Measurements from ENCODE around the gene IRF4.

Gene IRF4

GRCh38 chr6:353642-354614, 37.6 kb upstream of the IRF4 start:
- no peak for DNase-seq

DNA sequence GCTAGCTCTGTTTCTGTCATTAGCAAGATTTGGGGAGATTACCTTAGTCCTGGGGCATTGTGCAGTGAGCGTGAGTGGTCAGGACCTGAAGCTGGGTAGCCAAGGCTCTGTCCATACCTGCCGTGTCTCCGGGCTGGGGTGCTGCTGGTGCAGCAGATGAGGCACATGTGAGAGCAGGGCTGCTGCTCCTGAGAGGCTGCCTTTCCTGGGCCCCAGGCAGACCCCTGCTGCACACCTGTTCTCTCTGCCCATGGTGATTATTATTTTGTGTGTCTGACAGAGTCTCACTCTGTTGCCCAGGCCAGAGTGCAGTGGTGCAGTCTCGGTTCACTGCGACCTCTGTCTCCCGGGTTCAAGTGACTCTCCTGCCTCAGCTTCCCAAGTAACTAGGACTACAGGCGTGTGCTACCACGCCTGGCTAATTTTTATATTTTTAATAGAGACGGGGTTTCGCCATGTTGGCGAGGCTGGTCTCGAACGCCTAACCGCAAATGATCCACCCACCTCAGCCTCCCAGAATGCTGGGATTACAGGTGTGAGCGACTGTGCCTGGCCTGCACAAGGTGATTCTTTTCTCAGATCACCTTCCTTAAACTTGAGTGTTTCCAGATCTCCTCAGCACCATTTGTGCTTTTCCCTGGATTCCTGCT, 36.8 kb upstream of the IRF4 start:
- no peak for DNase-seq

DNA sequence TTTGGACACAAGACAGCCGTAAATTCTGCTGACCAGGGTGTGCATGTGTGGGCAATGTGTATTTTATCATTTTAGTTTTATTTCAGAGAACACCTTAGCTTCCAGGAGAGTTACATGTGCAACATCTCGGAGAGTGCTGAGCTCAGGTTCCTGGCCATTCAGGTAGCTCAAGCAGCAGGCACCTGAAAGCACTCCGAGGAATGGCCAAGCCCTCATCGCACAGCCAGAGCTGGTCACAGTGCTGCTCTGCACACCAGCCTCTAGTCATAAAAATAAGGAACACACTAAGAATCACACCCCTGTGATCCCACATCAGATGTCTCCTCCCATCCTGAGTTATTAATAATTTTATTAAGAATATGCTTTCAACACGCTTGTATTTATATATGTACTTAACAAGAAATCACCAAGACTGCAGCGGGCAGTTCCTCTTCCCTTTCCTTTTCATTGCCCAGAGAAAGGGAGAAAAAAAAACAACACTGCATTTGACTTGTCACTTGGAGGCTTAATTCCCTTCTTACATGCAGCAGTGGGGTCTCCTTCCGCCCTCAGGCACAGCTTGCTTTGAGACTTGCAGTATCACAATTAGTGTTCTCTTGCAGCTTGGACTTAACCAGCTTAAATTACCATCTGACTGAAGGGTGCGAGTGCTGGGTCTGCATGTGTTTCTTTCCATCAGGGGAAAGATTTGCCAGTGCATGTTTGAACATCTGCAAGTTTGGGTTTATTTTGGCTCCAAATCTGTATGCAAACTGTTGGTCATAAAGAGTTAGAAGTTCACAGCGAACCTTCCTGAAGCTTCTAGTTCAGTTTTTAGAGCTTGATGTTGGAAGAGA, 36.0 kb upstream of the IRF4 start:
- no peak for DNase-seq

GRCh38 chr6:356828-357251, 34.7 kb upstream of the IRF4 start:
- no peak for DNase-seq

GRCh38 chr6:357261-357790, 34.2 kb upstream of the IRF4 start:
- DNase-seq = no peak

DNA sequence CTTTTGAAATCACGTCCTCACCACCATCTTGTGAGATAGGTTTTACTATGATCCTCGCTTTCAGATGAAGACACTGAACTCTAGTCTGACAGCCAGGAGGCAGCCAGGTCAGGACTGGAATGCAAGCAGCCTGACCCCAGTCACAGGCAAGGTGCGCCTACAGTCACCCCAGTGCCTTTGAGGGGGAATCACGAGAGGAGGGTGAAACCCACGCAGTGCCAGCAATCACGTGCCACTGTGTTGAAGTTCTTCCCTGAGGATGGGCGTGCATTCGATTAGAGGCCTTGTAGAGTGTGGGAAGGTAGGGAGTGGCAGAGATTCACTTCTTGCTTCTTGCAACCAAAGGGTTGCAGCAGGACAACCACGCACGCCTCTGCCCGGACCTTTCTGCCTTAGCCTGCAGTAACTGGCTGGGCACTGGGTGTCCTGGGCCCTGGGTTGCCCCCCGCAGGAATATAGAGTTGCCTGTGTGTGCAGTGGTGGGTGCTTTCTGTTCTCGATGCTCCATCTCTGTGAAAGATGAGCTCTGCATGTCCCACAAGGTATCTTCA, 33.7 kb upstream of the IRF4 start:
- no peak for DNase-seq

GRCh38 chr6:358432-358831, 33.1 kb upstream of the IRF4 start:
- DNase-seq = no peak

- DNase-seq = no peak
These were observed 32.7 kb upstream of the IRF4 start for GRCh38 chr6:358847-359246.

DNA sequence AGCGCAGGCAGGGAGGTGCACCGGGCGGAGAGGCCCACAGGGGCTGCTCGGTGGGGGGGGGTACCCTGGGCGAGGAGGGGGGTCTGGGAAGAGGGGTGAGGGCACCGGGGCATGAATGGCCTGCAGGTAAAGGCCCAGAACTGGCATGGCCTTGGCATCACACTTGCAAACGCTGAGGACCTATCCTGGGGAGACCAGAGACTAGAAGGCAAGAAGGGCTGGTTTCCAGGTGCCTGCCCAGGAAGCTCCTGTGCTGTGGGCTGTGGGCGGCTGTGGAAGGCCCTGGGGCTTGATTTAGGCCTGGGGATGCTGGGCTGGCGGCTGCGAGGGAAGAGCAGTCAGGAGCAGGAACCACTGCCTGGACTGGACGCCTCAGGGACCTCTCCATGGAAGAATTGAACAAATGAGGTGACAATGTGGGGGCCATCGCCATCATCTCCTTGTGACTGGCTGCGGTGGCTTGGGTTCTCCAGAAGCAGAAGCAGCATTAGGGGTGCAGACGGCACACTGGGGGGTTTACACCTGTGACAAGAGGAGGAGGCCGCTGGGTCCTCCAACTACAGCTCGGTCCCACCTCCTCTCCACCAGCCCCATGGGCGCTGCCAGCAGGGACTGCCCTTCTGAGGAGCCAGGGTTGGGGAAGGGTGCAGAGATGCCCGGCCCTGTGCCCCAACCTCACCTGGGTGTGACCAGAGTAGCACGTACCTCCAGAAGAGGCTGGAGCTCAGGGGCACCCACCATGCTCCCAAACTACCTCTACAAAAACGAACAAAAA, 32.1 kb upstream of the IRF4 start:
- DNase-seq = no peak

DNA sequence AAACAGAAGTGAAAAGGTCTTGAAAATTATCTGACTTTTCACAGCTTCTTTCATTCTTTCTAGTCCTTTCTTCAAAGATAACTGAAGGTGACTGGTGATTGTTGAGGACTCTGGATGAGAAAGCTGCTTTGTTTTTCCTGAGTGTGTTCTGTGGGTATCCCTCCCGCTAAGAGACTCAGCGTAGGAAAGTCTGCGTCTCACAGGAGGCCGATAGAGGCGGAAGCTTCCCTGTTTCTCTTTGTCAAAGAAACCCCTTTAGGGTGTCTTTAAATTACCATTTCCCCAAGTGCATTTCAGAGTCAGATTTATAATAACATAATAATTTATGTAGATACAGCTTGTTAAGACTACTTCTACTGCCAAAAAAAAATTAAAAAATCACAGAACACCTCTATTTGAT, 31.2 kb upstream of the IRF4 start:
- no peak for DNase-seq

DNA sequence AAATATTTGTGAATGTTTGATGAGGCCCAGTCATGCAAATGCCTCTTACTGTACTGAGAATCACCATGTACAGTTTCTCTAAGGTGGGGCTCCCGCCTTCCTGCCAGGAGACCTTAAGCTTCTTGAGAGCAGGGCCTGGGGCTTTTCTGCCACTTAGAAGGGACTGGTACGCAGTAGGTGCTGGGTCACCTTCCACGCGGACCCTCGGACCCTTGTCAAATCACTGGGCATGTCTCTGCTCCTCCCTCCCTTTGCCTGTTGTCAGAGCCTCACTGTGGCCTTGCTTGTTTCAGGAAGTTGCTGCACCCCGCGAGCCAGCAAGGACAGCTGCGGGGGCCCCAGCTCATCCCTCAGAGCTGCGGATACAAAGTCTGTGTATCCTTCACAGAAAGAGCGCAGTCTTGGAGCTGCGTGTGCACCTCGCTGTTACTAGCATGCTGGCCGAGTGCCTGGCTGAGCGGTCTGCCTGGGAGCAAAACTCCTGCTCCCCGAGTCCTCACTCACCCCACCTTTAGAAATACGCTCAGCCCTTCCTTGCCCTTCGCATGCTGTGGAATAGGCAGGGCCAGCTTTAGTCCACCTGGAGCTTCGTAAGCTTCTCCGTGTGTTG, 30.7 kb upstream of the IRF4 start:
- no peak for DNase-seq

GRCh38 chr6:361411-362132, 30.0 kb upstream of the IRF4 start:
- no peak for DNase-seq

GRCh38 chr6:362231-362923, 29.2 kb upstream of the IRF4 start:
- no peak for DNase-seq

GRCh38 chr6:362924-363249, 28.7 kb upstream of the IRF4 start:
- no peak for DNase-seq

DNA sequence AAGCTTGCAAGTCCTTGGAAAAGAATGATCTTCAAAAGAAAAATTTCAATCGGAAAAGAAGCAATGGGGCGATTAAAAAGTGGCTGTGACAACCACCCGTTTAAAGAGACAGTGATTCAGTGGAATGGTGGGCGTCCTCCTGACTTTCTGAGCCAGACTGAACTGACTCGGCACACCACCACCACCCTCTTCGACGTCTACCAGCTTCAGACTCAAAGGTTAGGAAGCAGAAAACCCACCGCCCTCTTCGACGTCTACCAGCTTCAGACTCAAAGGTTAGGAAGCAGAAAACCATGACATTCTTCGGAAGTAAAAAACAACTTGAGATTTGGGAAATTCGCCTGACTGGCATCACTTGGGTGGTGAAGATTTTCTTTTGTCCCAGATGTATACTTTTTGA, 28.3 kb upstream of the IRF4 start:
- no peak for DNase-seq

GRCh38 chr6:363909-364308, 27.6 kb upstream of the IRF4 start:
- DNase-seq = no peak

- DNase-seq = no peak
These were observed 26.7 kb upstream of the IRF4 start for GRCh38 chr6:364609-365540.

- DNase-seq = no peak
These were observed 25.7 kb upstream of the IRF4 start for GRCh38 chr6:365835-366234.

Measured in NCI-H69 (cell line).